ENCODE measurements around the gene ITPKC. TPM values are rescaled to one million over a fixed set of nuclear protein-coding genes. Genes with fewer than 3 reads are reported as not detected.

ITPKC gene
- total RNA-seq, 1 experiment from 2014 or later: 11.4 TPM

DNA sequence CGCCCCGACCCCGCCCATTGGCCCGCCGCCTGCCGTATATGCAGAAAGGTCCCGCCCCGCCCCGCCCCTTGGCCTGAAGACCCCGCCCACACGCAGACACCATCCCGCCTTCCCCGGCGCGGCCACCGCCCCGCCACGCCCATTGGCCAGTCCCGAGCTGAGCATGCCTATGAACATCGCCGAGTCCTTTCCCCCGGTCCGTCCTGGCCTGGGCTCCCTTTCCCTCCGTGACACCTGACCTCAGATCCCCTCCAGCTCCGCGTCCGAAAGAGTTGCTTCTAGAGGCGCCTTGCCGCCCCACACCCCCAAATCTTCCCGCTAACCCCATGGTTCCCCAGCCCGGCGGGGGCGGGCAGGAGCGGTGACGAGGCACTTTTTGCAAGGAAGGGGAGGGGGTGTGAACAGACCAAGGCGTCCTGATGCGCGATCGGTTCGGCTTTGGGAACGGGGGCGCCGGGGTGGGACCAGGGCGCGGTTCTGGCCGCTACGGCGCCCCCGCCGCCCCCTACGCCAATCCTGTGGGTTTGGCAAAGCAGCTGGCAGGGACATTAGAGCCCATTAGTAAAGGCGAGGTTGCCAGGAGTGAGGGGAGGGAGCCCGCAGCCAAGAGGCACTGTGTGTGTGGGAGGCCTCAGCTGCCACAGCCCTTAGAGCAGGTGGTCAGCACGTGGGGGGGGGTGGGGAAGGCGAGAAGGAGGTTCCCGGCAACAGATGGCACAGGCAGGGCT lies 26.1 kb upstream of the ITPKC start:
- ATAC-seq (peak; percentile 89), DNase-seq (ENCODE audit: low read depth, low spot score) (peak; percentile 70)
- Histone ChIP-seq H3K9me3 (ENCODE audit: control insufficient read depth in 1 of 2, insufficient read depth in 1 of 2, low read depth in 1 of 2, low read length in 2 of 2) (no peaks in the 10 kb centered on the region), H3K27me3 (ENCODE audit: insufficient read depth, low read length) (no peaks in the 10 kb centered on the region), H3K9ac (ENCODE audit: low read length) (peak overlapping the region; percentile 92), H3K79me2 (ENCODE audit: insufficient read depth, low read length) (peaks cover 29% of the 10 kb centered on the region), H2AFZ (ENCODE audit: low read depth, low read length, poor library complexity, severe bottlenecking) (no peak overlapping the region), H3K36me3 (ENCODE audit: control insufficient read depth in 1 of 2, insufficient read depth in 2 of 2, low read length in 2 of 2) (peaks cover 5 to 12% of the 10 kb centered on the region in 2 experiments; a peak in 3 of 4 replicates), H3K27ac (ENCODE audit: low read depth, low read length) (peak overlapping the region; percentile 88), H3K4me2 (ENCODE audit: low read length) (peak overlapping the region; percentile 98), H3K4me1 (ENCODE audit: control insufficient read depth in 1 of 2, insufficient read depth in 2 of 2, low read length in 2 of 2) (peaks cover 12 to 26% of the 10 kb centered on the region in 2 experiments; a peak in 3 of 4 replicates), H3K9me2 (ENCODE audit: insufficient read depth) (no peaks in the 10 kb centered on the region), H3K4me3 (replicated peaks in 1 of 2; ENCODE audit: low read depth in 1 of 2, low read length in 2 of 2) (peak overlapping the region; percentile 73 to 80), H4K20me1 (ENCODE audit: insufficient read depth) (no peaks in the 10 kb centered on the region)
- intact Hi-C loops (cut with micrococcal nuclease): no loop called here
- ChIA-PET RAD21 (ENCODE audit: low non-redundant PET in 1 of 2, low total read pairs in 2 of 2, uncharacterized antibody in 2 of 2, unreplicated experiment in 2 of 2) (interaction anchor here in 1 of 2 experiments (0.6 kb wide), 1 partner anchor 20 kb away, joined by 4 read pairs; no protein-coding TSS in a partner anchor), CTCF (interaction anchor here (0.6 kb wide), 2 partner anchors 821 to 1011 kb away, joined by 3 to 4 read pairs; no protein-coding TSS in a partner anchor), POLR2A (interaction anchor here (0.6 to 1.6 kb wide), 5 partner anchors 9 to 265 kb away, joined by 3 to 5 read pairs (median 4); partner anchors contain the start of genes COQ8B, ITPKC and SERTAD1)
- TF ChIP-seq SP1 (IDR thresholded peaks at IDR 0.05; ENCODE audit: low read depth): peak; percentile 48; the same call in 1 of the 2 replicates
- no peak for TF ChIP-seq JUND (IDR thresholded peaks at IDR 0.05)
- TF ChIP-seq ELF1 (IDR thresholded peaks at IDR 0.05; ENCODE audit: borderline replicate concordance, low read depth): no peak
- TF ChIP-seq, protein P1, sequence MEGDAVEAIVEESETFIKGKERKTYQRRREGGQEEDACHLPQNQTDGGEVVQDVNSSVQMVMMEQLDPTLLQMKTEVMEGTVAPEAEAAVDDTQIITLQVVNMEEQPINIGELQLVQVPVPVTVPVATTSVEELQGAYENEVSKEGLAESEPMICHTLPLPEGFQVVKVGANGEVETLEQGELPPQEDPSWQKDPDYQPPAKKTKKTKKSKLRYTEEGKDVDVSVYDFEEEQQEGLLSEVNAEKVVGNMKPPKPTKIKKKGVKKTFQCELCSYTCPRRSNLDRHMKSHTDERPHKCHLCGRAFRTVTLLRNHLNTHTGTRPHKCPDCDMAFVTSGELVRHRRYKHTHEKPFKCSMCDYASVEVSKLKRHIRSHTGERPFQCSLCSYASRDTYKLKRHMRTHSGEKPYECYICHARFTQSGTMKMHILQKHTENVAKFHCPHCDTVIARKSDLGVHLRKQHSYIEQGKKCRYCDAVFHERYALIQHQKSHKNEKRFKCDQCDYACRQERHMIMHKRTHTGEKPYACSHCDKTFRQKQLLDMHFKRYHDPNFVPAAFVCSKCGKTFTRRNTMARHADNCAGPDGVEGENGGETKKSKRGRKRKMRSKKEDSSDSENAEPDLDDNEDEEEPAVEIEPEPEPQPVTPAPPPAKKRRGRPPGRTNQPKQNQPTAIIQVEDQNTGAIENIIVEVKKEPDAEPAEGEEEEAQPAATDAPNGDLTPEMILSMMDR (IDR thresholded peaks at IDR 0.05 in 2 of 3, conservative IDR thresholded peaks at IDR 0.05 in 1 of 3; ENCODE audit: borderline replicate concordance in 1 of 3, insufficient read depth in 1 of 3, low read depth in 2 of 3, low read length in 2 of 3): no peak
- TF ChIP-seq, protein P2, sequence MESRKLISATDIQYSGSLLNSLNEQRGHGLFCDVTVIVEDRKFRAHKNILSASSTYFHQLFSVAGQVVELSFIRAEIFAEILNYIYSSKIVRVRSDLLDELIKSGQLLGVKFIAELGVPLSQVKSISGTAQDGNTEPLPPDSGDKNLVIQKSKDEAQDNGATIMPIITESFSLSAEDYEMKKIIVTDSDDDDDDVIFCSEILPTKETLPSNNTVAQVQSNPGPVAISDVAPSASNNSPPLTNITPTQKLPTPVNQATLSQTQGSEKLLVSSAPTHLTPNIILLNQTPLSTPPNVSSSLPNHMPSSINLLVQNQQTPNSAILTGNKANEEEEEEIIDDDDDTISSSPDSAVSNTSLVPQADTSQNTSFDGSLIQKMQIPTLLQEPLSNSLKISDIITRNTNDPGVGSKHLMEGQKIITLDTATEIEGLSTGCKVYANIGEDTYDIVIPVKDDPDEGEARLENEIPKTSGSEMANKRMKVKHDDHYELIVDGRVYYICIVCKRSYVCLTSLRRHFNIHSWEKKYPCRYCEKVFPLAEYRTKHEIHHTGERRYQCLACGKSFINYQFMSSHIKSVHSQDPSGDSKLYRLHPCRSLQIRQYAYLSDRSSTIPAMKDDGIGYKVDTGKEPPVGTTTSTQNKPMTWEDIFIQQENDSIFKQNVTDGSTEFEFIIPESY (IDR thresholded peaks at IDR 0.05; ENCODE audit: extremely low read depth, insufficient replicate concordance, low read length): no peak
- no peak for TF ChIP-seq EZH2 (IDR thresholded peaks at IDR 0.05)
- TF ChIP-seq, protein P3, sequence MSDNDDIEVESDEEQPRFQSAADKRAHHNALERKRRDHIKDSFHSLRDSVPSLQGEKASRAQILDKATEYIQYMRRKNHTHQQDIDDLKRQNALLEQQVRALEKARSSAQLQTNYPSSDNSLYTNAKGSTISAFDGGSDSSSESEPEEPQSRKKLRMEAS (IDR thresholded peaks at IDR 0.05): peak; percentile 42
- no peak for TF ChIP-seq ZFX (IDR thresholded peaks at IDR 0.05)
- peak; percentile 69 for TF ChIP-seq POLR2AphosphoS5 (IDR thresholded peaks at IDR 0.05; ENCODE audit: low read depth, low read length)
- TF ChIP-seq EGR1 (IDR thresholded peaks at IDR 0.05; ENCODE audit: low read depth): peak; percentile 94
- no peak for TF ChIP-seq FOSL1 (IDR thresholded peaks at IDR 0.05; ENCODE audit: low read depth)
- TF ChIP-seq SIN3A (IDR thresholded peaks at IDR 0.05; ENCODE audit: low read depth): no peak
- TF ChIP-seq EZH2phosphoT487 (IDR thresholded peaks at IDR 0.05; ENCODE audit: borderline replicate concordance): no peak
- no peak; the same call in 1 of the 2 replicates for TF ChIP-seq SRF (IDR thresholded peaks at IDR 0.05; ENCODE audit: low read depth)
- TSS peak; percentile 95 for BruUV-seq (replicated peaks)
